LNCAP (cell line): ENCODE results near the gene MPP3.

Experiments
- TF ChIP-seq, protein P1 (sequence below): fragments of 450-650 bp; IDR thresholded peaks from 2 replicates; pipeline ENCODE4 v1.5.1; 2017; ENCODE audit warnings: mild to moderate bottlenecking

The MPP3 gene

DNA sequence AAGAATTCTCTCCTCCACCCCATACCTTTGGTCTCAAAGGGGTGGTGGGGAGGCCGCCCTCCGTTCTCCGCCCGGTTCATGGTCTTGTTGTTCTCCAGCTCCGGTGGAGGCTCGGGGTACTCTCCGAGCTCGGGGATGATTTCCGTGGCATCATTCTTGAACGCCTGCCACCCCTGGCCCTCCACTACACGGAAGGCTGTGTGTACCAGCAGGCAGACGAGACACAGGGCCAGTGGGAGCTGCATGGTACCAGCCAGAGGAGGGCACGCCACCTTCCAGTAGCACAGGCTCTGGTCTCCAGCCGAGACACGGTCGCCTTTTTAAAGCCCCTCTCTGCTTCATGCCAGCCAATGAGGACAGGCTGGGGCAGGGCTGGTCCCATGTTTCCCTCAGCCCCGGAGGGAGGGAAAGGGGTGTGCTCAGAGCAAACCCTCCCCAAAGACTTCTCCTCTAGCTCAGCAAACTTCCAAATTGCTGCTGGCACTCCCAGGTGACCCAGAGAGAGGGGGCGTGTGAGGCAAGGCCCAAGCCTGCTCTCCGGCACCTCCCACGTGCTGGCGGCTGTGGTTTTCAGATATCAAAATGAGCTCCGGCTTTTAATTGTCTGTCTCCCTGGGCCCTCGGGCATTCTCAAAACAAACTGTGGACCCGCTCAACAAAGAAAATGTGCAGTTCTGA is 74.3 kb downstream of the MPP3 start, which contains the start of gene SOST:
SOST (minus strand) TSS at position 295 of the 678 bp plus-strand sequence; CDS start at position 245, 50 bp downstream.
- TF ChIP-seq, protein P1, sequence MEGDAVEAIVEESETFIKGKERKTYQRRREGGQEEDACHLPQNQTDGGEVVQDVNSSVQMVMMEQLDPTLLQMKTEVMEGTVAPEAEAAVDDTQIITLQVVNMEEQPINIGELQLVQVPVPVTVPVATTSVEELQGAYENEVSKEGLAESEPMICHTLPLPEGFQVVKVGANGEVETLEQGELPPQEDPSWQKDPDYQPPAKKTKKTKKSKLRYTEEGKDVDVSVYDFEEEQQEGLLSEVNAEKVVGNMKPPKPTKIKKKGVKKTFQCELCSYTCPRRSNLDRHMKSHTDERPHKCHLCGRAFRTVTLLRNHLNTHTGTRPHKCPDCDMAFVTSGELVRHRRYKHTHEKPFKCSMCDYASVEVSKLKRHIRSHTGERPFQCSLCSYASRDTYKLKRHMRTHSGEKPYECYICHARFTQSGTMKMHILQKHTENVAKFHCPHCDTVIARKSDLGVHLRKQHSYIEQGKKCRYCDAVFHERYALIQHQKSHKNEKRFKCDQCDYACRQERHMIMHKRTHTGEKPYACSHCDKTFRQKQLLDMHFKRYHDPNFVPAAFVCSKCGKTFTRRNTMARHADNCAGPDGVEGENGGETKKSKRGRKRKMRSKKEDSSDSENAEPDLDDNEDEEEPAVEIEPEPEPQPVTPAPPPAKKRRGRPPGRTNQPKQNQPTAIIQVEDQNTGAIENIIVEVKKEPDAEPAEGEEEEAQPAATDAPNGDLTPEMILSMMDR: no peak

DNA sequence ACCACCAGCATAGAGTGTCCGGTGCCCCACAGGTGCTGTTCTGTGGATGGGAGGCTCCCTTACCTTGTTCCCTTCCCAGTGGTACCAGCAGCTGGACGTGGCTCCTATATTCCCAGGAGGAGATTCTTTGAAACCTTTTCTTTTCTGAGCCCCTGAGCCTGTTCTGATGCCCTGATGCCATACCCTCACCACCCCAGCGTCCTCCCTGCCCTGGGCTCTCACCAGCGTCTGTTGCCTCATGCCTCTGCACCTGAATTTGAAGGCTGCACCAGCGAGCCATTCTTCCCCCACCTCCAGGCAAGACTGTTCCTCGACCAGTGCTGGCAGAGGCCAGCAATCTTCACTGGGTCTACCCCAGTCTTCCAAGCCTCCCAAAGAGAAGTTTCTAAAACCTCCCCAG is 74.9 kb downstream of the MPP3 start:
- TF ChIP-seq, protein P1: no peak

DNA sequence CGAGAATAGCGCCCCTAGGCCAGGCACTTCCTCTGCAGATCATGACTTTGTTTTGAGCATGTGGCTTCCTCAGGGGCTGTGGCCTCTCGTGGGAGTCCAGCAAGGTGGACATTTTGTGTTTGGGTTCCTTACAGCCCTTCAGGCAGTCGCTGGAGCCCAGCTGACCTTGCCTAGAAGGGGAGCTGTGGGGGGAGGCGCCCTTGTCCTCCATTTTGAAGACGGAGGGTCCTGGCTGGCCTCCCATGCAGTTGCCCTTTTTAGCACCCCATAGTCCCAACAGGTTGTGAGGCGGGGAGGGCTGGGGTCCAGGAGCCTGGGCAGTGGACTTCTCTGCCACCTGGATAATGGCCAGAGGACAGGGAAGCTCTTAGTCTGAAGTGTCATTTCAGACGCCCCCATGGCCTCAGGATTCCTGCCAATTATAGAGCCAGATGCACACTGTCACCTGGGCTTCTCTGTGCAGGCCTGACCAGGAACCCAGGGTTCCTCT is 75.7 kb downstream of the MPP3 start:
- TF ChIP-seq, protein P1: no peak

DNA sequence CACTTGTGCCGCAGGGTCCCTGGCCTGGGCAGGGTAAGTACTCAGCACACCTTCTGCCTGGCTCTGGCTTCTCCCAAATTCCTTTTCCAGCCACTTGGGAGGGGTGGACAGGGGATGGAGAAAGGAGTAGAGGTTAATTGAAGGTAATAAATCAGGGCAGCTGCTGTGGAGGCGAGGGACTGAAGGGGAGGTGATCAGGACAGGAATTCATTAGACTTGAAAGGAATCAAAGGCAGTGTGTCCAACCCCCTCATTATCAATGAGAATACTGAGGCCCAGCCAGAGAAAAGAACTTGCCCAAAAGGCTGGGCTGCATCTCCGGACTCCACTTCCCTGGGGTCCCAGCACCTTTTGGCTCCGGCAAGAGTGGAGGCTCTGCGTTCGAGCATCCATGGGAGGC is 76.7 kb downstream of the MPP3 start:
- TF ChIP-seq, protein P1: no peak

DNA sequence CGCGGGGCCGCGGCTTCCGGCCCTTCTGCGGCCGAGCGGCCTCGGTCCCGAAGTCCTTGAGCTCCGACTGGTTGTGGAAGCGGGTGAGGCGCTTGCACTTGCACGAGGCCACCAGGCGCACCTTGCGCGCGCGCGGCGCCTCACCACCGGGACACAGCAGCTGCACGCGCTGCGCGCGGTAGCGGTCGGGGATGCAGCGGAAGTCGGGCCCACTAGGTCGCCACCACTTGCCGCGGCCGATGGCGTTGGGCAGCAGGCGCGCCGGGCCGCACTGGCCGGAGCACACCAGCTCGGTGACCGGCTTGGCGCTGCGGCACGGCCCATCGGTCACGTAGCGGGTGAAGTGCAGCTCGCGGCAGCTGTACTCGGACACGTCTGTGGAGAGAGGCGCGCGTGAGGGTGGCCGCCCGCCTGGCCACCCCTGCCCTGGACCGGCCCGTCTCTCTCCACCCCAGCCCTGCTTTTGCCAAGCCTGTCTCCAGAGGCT is 77.5 kb downstream of the MPP3 start:
- TF ChIP-seq, protein P1: no peak

DNA sequence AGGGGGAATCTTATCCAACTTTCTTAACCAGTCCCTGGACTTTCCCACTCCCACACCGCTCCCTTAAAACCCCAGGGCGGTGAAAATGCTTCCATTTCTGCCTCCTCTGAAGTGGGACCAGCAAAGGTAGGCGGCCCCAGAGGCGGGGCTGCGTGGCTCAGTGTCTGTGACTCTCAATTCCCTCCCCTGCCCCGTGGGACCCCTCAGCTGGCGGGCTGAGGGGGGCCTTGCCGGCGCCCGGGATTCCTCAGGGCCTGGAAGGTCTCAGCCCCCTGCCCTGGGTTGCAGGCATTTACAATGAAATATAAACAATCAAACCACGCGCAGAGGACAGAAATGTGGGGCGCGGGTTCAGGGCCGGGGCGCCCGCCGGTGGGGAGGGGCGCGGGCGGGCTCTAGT is 78.0 kb downstream of the MPP3 start:
- TF ChIP-seq, protein P1: no peak

DNA sequence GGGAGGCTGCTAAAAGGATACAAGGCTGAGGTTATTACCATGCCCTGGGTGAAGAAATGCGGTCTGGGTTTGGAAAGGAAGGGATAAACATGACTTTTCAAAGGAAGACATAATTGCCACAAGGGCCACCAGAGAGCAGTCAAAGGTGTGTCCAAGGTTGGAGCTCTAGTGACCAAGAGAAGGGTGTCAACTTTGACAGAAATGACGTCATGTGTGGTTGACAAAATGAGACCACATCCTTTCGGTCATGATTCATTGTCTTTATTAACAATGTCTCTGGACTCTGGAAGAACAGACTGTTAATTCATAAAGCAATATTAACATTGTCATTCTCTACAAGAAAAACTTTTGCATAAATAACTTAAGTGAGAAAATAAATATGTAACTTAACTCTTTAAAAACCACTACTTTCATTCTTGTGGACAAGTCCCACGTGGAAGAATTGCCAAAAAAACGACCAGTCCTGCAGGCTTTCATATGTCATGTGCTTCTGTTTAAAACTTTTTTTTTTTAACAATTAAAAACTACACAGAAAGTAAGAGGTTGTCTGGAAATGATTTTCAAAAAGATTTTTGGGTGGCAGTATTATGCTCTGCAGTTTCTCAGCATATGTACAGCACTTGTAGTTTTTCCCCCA is 79.3 kb downstream of the MPP3 start:
- TF ChIP-seq, protein P1: no peak
